ENCODE measurements around the gene HERC4. TPM values are rescaled to one million over a fixed set of nuclear protein-coding genes. Genes with fewer than 3 reads are reported as not detected.

HERC4 gene
- total RNA-seq, result 34.8 and 62.9 TPM in 2 replicates

GRCh38 chr10:68074775-68075549 is at the start of gene HERC4:
Gene HERC4 (minus strand): TSS chr10:68075283. CDS start chr10:68073108, 2,175 bp downstream.

GRCh38 chr10:68109331-68109730 is 34.2 kb upstream of the HERC4 start, which contains the start of gene MYPN:
Gene MYPN (plus strand): TSS chr10:68109488. CDS start chr10:68121439, 11,951 bp downstream.

GRCh38 chr10:67884313-67884841 is 190.7 kb downstream of the HERC4 start, which contains the start of gene SIRT1:
Gene SIRT1 (plus strand): TSS chr10:67884656. CDS start chr10:67884722, 66 bp downstream.

Other genes starting within 250 kb of the HERC4 start
- 2.9 and 4.2 TPM in 2 replicates for gene DNAJC12, start 237.1 kb downstream of the HERC4 start, total RNA-seq
- 7.8 and 11.6 TPM in 2 replicates for gene SIRT1, start 190.6 kb downstream of the HERC4 start, total RNA-seq
- not detected in 2 replicates for gene MYPN, start 34.2 kb upstream of the HERC4 start, total RNA-seq
- 0.15 TPM in 1 of 2 replicates, not detected in the other for gene ATOH7, start 156.8 kb upstream of the HERC4 start, total RNA-seq